ENCODE data around the gene IQCF5.

DNA sequence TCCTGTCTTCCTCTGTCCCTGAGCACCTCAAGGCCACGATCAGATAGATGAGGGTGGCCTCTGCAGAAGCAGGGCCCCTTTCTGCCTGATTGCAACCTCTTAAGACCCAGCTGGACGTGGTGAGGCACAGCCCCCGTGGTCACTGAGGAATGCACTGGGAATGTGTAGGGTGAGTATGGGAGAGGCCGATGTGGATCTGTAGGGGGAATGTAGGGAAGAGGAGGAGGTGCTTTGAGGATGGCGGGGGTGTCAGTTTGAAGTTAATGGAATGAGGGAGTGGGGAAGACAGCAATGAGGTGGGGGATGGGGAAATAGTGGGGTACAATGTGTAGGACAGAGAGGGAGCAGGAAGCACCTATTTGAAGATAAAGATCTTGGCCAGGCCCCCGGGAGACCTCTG, 785 bp upstream of the IQCF5 start:
- TF ChIP-seq, protein P1, sequence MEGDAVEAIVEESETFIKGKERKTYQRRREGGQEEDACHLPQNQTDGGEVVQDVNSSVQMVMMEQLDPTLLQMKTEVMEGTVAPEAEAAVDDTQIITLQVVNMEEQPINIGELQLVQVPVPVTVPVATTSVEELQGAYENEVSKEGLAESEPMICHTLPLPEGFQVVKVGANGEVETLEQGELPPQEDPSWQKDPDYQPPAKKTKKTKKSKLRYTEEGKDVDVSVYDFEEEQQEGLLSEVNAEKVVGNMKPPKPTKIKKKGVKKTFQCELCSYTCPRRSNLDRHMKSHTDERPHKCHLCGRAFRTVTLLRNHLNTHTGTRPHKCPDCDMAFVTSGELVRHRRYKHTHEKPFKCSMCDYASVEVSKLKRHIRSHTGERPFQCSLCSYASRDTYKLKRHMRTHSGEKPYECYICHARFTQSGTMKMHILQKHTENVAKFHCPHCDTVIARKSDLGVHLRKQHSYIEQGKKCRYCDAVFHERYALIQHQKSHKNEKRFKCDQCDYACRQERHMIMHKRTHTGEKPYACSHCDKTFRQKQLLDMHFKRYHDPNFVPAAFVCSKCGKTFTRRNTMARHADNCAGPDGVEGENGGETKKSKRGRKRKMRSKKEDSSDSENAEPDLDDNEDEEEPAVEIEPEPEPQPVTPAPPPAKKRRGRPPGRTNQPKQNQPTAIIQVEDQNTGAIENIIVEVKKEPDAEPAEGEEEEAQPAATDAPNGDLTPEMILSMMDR (IDR thresholded peaks at IDR 0.05), result no peak
- no peak for TF ChIP-seq POLR2AphosphoS5 (IDR thresholded peaks at IDR 0.05)

Measured in esophagus muscularis mucosa (tissue), 3 donors.